Mucosa of stomach (tissue), 1 donor: ENCODE measurements around the gene RAE1.

ENCODE experiments used
- H3K27me3 ChIP-seq: one replicate; pipeline ENCODE4 v1.7.0; 2013; ENCODE audit warnings: mild to moderate bottlenecking, low read length; ENCODE audit not compliant: control insufficient read depth, insufficient read depth
- H3K36me3 ChIP-seq: one replicate; pipeline ENCODE4 v1.7.0; 2013; ENCODE audit warnings: low read length; ENCODE audit not compliant: control insufficient read depth, insufficient read depth
- H3K4me1 ChIP-seq: one replicate; pipeline ENCODE4 v1.7.0; 2013; ENCODE audit warnings: mild to moderate bottlenecking, low read length; ENCODE audit not compliant: control insufficient read depth, insufficient read depth
- H3K4me3 ChIP-seq: one replicate; pipeline ENCODE4 v1.7.0; 2013; ENCODE audit warnings: low read length
- H3K9ac ChIP-seq: one replicate; pipeline ENCODE4 v1.7.0; 2013; ENCODE audit warnings: mild to moderate bottlenecking, low read length, moderate library complexity
- H3K9me3 ChIP-seq: one replicate; pipeline ENCODE4 v1.7.0; 2013; ENCODE audit warnings: mild to moderate bottlenecking, low read length, moderate library complexity; ENCODE audit not compliant: control insufficient read depth
- donor health status: Pancreatic carcinoma.

Gene RAE1

GRCh38 chr20:57395111-57395966, 44.3 kb downstream of the RAE1 start:
- Histone ChIP-seq H3K27me3 (no peaks in the 10 kb centered on the region), H3K4me1 (peaks cover 61% of the 10 kb centered on the region), H3K9me3 (no peaks in the 10 kb centered on the region), H3K9ac (peak overlapping the region; percentile 22), H3K36me3 (peaks cover 10% of the 10 kb centered on the region), H3K4me3 (no peak overlapping the region)

- Histone ChIP-seq H3K36me3 (peaks cover 10% of the 10 kb centered on the region), H3K9me3 (no peaks in the 10 kb centered on the region), H3K27me3 (no peaks in the 10 kb centered on the region), H3K4me3 (no peak overlapping the region), H3K9ac (no peak overlapping the region), H3K4me1 (peaks cover 59% of the 10 kb centered on the region)
Observed at GRCh38 chr20:57396212-57396983, 45.3 kb downstream of the RAE1 start.

GRCh38 chr20:57396984-57397692, 46.1 kb downstream of the RAE1 start:
- Histone ChIP-seq H3K4me1 (peaks cover 58% of the 10 kb centered on the region), H3K9ac (no peak overlapping the region), H3K36me3 (peaks cover 10% of the 10 kb centered on the region), H3K9me3 (no peaks in the 10 kb centered on the region), H3K4me3 (no peak overlapping the region), H3K27me3 (no peaks in the 10 kb centered on the region)

GRCh38 chr20:57397693-57398108, 46.6 kb downstream of the RAE1 start:
- peak overlapping the region; percentile 17 for H3K9ac ChIP-seq
- peaks cover 53% of the 10 kb centered on the region for H3K4me1 ChIP-seq
- H3K4me3 ChIP-seq = no peak overlapping the region
- H3K27me3 ChIP-seq = no peaks in the 10 kb centered on the region
- no peaks in the 10 kb centered on the region for H3K9me3 ChIP-seq
- peaks cover 10% of the 10 kb centered on the region for H3K36me3 ChIP-seq

GRCh38 chr20:57398231-57398821, 47.3 kb downstream of the RAE1 start:
- Histone ChIP-seq H3K9me3 (no peaks in the 10 kb centered on the region), H3K4me3 (no peak overlapping the region), H3K9ac (peak overlapping the region; percentile 54), H3K4me1 (peaks cover 46% of the 10 kb centered on the region), H3K27me3 (no peaks in the 10 kb centered on the region), H3K36me3 (peaks cover 10% of the 10 kb centered on the region)

GRCh38 chr20:57398901-57399535, 48.0 kb downstream of the RAE1 start:
- Histone ChIP-seq H3K9me3 (no peaks in the 10 kb centered on the region), H3K27me3 (no peaks in the 10 kb centered on the region), H3K4me1 (peaks cover 40% of the 10 kb centered on the region), H3K9ac (peak overlapping the region; percentile 54), H3K4me3 (no peak overlapping the region), H3K36me3 (peaks cover 10% of the 10 kb centered on the region)

- H3K9me3 ChIP-seq = no peaks in the 10 kb centered on the region
- no peak overlapping the region for H3K4me3 ChIP-seq
- H3K27me3 ChIP-seq = no peaks in the 10 kb centered on the region
- H3K9ac ChIP-seq = no peak overlapping the region
- H3K4me1 ChIP-seq = peaks cover 33% of the 10 kb centered on the region
- H3K36me3 ChIP-seq = peaks cover 10% of the 10 kb centered on the region
Observed at GRCh38 chr20:57399587-57400155, 48.6 kb downstream of the RAE1 start.

GRCh38 chr20:57400231-57400701, 49.2 kb downstream of the RAE1 start:
- H3K4me1 ChIP-seq = peaks cover 27% of the 10 kb centered on the region
- peaks cover 10% of the 10 kb centered on the region for H3K36me3 ChIP-seq
- no peak overlapping the region for H3K4me3 ChIP-seq
- H3K9me3 ChIP-seq = no peaks in the 10 kb centered on the region
- no peaks in the 10 kb centered on the region for H3K27me3 ChIP-seq
- H3K9ac ChIP-seq = no peak overlapping the region

- Histone ChIP-seq H3K9ac (no peak overlapping the region), H3K4me1 (peaks cover 23% of the 10 kb centered on the region), H3K36me3 (peaks cover 10% of the 10 kb centered on the region)
Observed at GRCh38 chr20:57400821-57401564, 49.9 kb downstream of the RAE1 start.

GRCh38 chr20:57401565-57401918, 50.5 kb downstream of the RAE1 start:
- no peaks in the 10 kb centered on the region for H3K9me3 ChIP-seq
- no peak overlapping the region for H3K4me3 ChIP-seq
- H3K4me1 ChIP-seq = peaks cover 23% of the 10 kb centered on the region
- no peaks in the 10 kb centered on the region for H3K27me3 ChIP-seq
- no peak overlapping the region for H3K9ac ChIP-seq
- peaks cover 9% of the 10 kb centered on the region for H3K36me3 ChIP-seq

More at GRCh38 chr20:57400821-57401564, 49.9 kb downstream of the RAE1 start:
- no peaks in the 10 kb centered on the region for H3K9me3 ChIP-seq
- H3K27me3 ChIP-seq = no peaks in the 10 kb centered on the region
- no peak overlapping the region for H3K4me3 ChIP-seq
